ENCODE data around the gene PLCB2. TPM values are rescaled to one million over a fixed set of nuclear protein-coding genes. Genes with fewer than 3 reads are reported as not detected.
A peak's percentile ranks its signal among the peaks of the same experiment; 100 is the strongest.

Gene PLCB2
- total and polyA plus RNA-seq, 9 of the 15 experiments (the other 6 are each of a cell fraction or from before 2014, with no cell fraction given): 0.37 to 12.3 (median 8.0) TPM

GRCh38 chr15:40310001-40310959, 2.5 kb upstream of the PLCB2 start (continued):
- TF ChIP-seq CHD4 (IDR thresholded peaks at IDR 0.05; ENCODE audit: insufficient read depth, insufficient replicate concordance, low read depth, low read length, poor library complexity, severe bottlenecking): peak; percentile 83
- peak in 1 of 2 experiments; percentile 56; a peak in 1 of 4 replicates for TF ChIP-seq RCOR1 (IDR thresholded peaks at IDR 0.05; ENCODE audit: borderline replicate concordance in 1 of 2, low read depth in 2 of 2, low read length in 2 of 2)
- TF ChIP-seq POLR2AphosphoS5 (IDR thresholded peaks at IDR 0.05; ENCODE audit: control insufficient read depth, insufficient read depth, low read depth, low read length): no peak
- no peak for TF ChIP-seq ZNF311 (CRISPR knock-in tag; IDR thresholded peaks at IDR 0.05)
- TF ChIP-seq SP1 (CRISPR knock-in tag; IDR thresholded peaks at IDR 0.05): peak; percentile 32; the same call in 1 of the 2 replicates
- TF ChIP-seq SMC3 (conservative IDR thresholded peaks at IDR 0.05; ENCODE audit: insufficient read depth, low read depth, low read length): peak; percentile 94
- no peak for TF ChIP-seq PHTF2 (CRISPR knock-in tag; IDR thresholded peaks at IDR 0.05)
- TF ChIP-seq, protein P1, sequence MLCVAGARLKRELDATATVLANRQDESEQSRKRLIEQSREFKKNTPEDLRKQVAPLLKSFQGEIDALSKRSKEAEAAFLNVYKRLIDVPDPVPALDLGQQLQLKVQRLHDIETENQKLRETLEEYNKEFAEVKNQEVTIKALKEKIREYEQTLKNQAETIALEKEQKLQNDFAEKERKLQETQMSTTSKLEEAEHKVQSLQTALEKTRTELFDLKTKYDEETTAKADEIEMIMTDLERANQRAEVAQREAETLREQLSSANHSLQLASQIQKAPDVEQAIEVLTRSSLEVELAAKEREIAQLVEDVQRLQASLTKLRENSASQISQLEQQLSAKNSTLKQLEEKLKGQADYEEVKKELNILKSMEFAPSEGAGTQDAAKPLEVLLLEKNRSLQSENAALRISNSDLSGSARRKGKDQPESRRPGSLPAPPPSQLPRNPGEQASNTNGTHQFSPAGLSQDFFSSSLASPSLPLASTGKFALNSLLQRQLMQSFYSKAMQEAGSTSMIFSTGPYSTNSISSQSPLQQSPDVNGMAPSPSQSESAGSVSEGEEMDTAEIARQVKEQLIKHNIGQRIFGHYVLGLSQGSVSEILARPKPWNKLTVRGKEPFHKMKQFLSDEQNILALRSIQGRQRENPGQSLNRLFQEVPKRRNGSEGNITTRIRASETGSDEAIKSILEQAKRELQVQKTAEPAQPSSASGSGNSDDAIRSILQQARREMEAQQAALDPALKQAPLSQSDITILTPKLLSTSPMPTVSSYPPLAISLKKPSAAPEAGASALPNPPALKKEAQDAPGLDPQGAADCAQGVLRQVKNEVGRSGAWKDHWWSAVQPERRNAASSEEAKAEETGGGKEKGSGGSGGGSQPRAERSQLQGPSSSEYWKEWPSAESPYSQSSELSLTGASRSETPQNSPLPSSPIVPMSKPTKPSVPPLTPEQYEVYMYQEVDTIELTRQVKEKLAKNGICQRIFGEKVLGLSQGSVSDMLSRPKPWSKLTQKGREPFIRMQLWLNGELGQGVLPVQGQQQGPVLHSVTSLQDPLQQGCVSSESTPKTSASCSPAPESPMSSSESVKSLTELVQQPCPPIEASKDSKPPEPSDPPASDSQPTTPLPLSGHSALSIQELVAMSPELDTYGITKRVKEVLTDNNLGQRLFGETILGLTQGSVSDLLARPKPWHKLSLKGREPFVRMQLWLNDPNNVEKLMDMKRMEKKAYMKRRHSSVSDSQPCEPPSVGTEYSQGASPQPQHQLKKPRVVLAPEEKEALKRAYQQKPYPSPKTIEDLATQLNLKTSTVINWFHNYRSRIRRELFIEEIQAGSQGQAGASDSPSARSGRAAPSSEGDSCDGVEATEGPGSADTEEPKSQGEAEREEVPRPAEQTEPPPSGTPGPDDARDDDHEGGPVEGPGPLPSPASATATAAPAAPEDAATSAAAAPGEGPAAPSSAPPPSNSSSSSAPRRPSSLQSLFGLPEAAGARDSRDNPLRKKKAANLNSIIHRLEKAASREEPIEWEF (CRISPR knock-in tag; IDR thresholded peaks at IDR 0.05): no peak
- peak; percentile 21; the same call in 1 of the 2 replicates for TF ChIP-seq CXXC5 (CRISPR knock-in tag; IDR thresholded peaks at IDR 0.05)
- TF ChIP-seq FOXA3 (CRISPR knock-in tag; conservative IDR thresholded peaks at IDR 0.05 in 1 of 2, IDR thresholded peaks at IDR 0.05 in 1 of 2): no peak
- TF ChIP-seq STAG1 (CRISPR knock-in tag; IDR thresholded peaks at IDR 0.05; ENCODE audit: borderline replicate concordance): peak; percentile 71; the same call in 1 of the 2 replicates
- no peak for TF ChIP-seq ETV5 (CRISPR knock-in tag; IDR thresholded peaks at IDR 0.05; ENCODE audit: low read depth)
- TF ChIP-seq NELFE (IDR thresholded peaks at IDR 0.05; ENCODE audit: insufficient read depth, insufficient read length): no peak
- peak in 1 of 3 experiments; percentile 27 for TF ChIP-seq YY1 (IDR thresholded peaks at IDR 0.05; ENCODE audit: borderline replicate concordance in 1 of 3, control insufficient read depth in 1 of 3, extremely low read depth in 1 of 3, insufficient read depth in 3 of 3, insufficient read length in 1 of 3, insufficient replicate concordance in 2 of 3, low read depth in 1 of 3, low read length in 2 of 3)
- TF ChIP-seq GABPB1 (CRISPR knock-in tag; IDR thresholded peaks at IDR 0.05): no peak; the same call in 1 of the 2 replicates
- no peak for TF ChIP-seq PYGO2 (tag; IDR thresholded peaks at IDR 0.05)
- peak; percentile 76 for TF ChIP-seq CC2D1A (IDR thresholded peaks at IDR 0.05)
- TF ChIP-seq RB1 (IDR thresholded peaks at IDR 0.05; ENCODE audit: low read depth): 0 out of 2 replicates have a peak, but pooled peaks have one; percentile 32
- no peak for TF ChIP-seq MAFG (tag; conservative IDR thresholded peaks at IDR 0.05)
